Measurements from ENCODE around the gene CHMP1B.

DNA sequence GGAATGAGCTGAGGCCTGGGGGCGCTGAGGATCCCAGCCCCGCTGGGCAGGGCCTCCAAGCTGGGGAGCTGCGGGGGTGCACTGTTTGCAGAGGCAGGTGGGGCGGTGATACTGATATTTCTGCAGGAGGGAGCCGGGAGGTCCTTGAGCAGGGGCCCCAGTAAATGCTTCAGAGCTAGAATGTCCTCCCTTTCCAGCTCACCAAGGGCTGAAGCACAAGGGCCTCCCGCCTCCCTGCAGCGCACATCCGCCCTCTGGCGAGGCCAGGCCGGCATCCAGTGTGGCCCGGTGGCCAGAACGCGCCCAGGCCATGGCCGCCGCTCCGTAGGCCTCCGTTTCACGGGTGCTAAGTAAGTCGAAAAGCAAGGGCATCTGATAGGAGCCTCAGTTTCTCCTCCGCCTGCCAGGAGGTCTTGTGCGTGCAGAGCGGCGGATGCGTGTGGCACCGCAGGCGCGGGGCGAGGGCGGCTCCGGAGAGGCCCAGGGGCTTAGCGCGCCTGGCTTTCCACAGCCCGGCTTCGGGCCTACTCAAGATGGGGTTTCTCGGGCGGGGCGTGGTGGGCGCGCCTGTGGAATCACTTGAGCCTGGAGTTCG is 29.5 kb upstream of the CHMP1B start:
- TF ChIP-seq, protein P1, sequence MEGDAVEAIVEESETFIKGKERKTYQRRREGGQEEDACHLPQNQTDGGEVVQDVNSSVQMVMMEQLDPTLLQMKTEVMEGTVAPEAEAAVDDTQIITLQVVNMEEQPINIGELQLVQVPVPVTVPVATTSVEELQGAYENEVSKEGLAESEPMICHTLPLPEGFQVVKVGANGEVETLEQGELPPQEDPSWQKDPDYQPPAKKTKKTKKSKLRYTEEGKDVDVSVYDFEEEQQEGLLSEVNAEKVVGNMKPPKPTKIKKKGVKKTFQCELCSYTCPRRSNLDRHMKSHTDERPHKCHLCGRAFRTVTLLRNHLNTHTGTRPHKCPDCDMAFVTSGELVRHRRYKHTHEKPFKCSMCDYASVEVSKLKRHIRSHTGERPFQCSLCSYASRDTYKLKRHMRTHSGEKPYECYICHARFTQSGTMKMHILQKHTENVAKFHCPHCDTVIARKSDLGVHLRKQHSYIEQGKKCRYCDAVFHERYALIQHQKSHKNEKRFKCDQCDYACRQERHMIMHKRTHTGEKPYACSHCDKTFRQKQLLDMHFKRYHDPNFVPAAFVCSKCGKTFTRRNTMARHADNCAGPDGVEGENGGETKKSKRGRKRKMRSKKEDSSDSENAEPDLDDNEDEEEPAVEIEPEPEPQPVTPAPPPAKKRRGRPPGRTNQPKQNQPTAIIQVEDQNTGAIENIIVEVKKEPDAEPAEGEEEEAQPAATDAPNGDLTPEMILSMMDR (IDR thresholded peaks at IDR 0.05) = no peak
- TF ChIP-seq ZFX (IDR thresholded peaks at IDR 0.05; ENCODE audit: borderline replicate concordance) = no peak
